ENCODE results near the gene CDH23. TPM values are rescaled to one million over a fixed set of nuclear protein-coding genes. Genes with fewer than 3 reads are reported as not detected.

CDH23 gene
- total and polyA plus RNA-seq, 9 of the 15 experiments (the other 6 are each of a cell fraction or from before 2014, with no cell fraction given) = 0.18 to 1.2 (median 0.47) TPM

GRCh38 chr10:71677261-71677660 is 280.5 kb downstream of the CDH23 start (continued):
- TF ChIP-seq TSHZ1 (CRISPR knock-in tag; IDR thresholded peaks at IDR 0.05) (no peak), PBX2 (CRISPR knock-in tag; IDR thresholded peaks at IDR 0.05; ENCODE audit: low read depth) (no peak), PBX2 (tag; conservative IDR thresholded peaks at IDR 0.05; ENCODE audit: low read depth) (no peak), ZNF766 (CRISPR knock-in tag; conservative IDR thresholded peaks at IDR 0.05) (no peak), ZNF41 (CRISPR knock-in tag; conservative IDR thresholded peaks at IDR 0.05) (no peak), ZNF263 (CRISPR knock-in tag; IDR thresholded peaks at IDR 0.05; ENCODE audit: borderline replicate concordance) (no peak), ZNF318 (IDR thresholded peaks at IDR 0.05; ENCODE audit: borderline replicate concordance in 1 of 2, low read depth in 1 of 2) (no peak), RBM25 (IDR thresholded peaks at IDR 0.05; ENCODE audit: low read depth, low read length, severe bottlenecking) (no peak)
